Fibroblast of upper back skin (primary cell): Measurements from ENCODE around the gene TRAK2.
"Not testable (repeated sequence)": the region's sequence is repeated elsewhere in the genome, so short reads cannot be mapped to it uniquely, and the experiment has no call there.

Experiments used
- DNase-seq: peaks from one replicate; pipeline ENCODE4 v3.0.0-alpha.2; 2013

TRAK2 gene

GRCh38 chr2:201450954-201451291, 335 bp downstream of the TRAK2 start:
- DNase-seq = peak; percentile 24

DNA sequence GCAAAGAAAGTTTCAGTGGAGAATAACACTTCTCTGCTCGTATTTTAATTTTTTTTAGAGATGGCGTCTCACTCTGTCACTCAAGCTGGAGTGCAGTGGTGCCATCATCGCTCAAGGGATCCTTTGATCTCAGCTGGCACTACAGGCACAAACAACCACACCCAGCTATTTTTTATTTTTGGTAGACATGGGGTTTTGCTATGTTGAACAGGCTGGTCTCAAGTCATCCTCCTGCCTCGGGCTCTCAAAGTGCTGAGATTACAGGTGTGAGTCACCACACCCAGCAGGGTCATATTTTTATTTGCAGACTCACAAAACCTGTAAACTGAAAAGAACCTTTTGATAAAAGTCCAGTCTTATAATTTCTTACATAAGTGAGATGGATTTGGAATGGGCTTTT, 2.6 kb downstream of the TRAK2 start:
- no peak for DNase-seq

GRCh38 chr2:201448061-201448460, 3.2 kb downstream of the TRAK2 start:
- DNase-seq = no peak

DNA sequence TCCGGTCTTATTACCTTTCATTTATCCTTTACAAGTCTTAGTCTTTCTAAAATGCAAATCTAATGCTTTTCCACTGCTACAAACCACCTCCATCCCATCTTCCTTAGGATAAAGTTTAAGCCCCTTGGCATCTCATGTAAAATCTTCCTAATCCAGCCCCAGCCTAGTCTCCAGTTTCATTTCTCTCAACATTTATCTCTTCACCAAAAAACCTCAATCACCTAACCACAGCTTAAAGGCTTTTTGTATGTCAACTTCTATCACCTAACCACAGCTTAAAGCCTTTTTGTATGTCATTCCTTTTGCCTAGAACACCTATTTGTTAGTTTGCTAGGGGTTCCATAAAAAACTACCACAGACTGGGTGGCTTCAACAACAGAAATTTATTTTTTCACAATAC, 4.2 kb downstream of the TRAK2 start:
- no peak for DNase-seq

DNA sequence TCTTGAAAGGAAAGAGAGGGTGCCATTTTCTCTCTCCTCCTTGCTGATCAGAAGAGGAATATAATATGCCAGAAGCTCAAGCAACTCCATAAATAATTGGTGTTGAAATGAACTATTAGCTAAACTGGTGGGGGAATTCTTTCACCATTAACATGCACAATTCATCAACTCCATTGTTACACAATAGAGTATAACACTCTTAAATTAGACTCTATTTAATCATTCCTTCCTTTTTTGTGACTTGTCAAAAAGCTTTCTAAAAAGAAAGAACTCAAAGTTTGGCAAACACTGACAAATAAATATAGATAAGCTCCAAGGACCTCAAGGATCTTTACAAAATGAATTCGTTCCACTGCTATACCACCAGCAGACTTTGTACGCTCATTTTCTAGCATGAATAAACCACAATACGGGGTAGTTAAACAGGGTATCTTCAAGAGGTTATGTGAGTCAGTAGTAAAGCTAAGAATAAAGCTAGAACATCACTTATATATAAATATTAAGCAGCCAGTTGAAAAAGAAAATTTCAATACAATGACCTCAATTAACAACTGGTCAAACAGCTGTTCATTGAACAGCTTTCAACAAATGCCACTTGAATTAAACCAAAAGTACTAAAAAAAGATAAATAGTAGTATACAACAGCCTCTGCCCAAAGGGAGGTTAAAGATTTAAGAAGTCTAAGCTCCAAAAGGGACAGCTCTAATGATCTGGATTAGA, 6.4 kb downstream of the TRAK2 start:
- DNase-seq = peak; percentile 64

DNA sequence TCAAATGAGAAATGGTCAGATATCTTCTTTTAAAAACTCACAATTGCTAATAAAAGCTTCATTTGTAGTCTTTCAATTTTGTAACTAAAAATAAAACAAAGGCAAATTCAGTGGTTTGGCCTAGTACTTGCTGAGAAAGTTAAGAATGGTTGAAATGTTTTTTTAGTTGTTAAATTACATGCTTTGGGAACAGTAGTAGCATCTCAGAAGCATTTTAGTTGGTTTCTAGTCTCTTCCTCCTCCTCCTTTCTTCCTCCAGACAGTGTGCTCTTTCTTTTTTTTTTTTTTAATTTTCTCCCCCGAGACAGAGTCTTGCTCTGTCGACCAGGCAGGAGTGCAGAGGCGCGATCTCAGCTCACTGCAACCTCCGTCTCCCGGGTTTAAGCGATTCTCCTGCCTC, 9.8 kb downstream of the TRAK2 start:
- DNase-seq = no peak

DNA sequence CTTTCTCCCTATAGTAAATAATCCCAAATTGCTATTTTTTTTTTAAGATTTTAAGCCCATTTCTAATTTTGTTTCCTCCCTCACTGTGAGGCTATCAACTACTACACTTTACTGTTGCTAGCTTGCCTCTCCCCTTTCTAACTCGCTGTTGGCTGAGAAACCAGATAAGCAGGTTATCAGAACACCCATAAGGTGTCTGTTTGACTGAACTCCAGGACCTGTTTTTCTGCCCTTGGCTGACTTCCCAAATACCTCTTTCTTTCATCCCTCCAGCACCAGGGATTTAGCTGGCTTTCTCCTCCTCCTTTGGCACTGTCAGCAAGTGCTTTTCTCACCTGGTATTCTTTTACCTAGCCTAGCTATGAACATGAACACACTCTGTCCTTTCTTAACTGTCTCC, 11.1 kb downstream of the TRAK2 start:
- DNase-seq = no peak

- not testable (repeated sequence) for DNase-seq
These were observed 11.8 kb downstream of the TRAK2 start for GRCh38 chr2:201439336-201439922.

GRCh38 chr2:201436141-201436540, 15.1 kb downstream of the TRAK2 start:
- peak; percentile 39 for DNase-seq

DNA sequence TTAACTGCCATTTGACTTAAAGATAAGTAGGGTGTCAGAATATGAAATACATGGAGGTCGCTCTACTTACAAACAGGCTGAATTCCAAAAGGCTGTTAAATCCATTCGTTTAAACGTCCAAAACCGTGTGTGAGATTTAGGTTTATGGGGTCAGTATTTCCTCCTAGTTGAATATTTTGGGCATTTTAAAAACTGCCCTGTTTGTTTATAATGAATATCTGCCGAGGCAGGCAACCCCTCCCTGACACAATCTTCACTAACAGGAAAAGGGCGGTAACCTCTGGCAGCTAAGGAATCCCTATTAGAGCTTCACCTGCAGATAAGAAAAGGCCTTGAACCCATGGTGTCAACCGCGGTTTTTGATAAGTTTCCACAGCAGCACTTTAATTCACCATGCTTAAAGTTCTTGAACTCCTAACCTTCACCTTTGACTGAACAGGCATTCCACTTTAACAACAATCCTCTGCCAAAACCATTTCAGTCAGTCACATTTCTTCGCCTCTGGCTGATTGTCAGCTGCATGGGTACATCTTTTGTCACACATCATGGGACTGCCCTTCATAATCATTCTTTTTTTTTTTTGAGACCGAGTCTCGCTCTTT, 17.8 kb downstream of the TRAK2 start:
- DNase-seq = no peak

GRCh38 chr2:201432621-201433393, 18.5 kb downstream of the TRAK2 start:
- DNase-seq = peak; percentile 77

- peak; percentile 69 for DNase-seq
These were observed 19.1 kb downstream of the TRAK2 start for GRCh38 chr2:201432038-201432620.

DNA sequence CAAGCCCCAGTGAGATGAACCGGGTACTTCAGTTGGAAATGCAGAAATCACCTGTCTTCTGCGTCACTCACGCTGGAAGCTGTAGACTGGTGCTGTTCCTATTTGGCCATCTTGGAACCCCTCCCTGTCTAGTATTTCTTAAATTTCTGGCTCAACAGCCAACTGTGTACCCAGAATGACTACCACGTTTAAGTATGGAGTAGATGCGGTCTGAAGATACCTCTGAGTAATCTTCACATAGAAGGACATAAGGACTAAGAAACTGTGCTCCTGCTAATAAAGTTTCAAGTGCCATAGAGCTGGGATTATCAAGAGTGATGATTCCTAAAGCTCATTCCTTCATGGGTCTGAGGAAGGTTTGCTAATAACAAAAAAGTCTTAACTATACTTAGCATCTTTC, 20.4 kb downstream of the TRAK2 start:
- DNase-seq = no peak

- not testable (repeated sequence) for DNase-seq
These were observed 20.9 kb downstream of the TRAK2 start for GRCh38 chr2:201430322-201430721.

DNA sequence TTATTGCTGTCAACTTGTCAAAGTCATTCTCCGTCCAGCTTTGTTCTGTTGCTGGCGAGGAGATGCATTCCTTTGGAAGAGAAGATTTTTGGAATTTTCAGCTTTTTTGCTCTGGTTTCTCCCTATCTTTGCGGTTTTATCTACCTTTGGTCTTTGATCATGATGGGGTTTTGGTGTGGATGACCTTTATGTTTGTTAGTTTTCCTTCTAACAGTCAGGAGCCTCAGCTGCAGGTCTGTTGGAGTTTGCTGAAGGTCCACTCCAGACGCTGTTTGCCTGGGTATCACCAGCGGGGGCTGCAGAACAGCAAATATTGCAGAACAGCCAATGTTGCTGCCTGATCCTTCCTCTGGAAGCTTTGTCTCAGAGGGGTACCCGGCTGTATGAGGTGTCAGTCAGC, 21.4 kb downstream of the TRAK2 start:
- not testable (repeated sequence) for DNase-seq

DNA sequence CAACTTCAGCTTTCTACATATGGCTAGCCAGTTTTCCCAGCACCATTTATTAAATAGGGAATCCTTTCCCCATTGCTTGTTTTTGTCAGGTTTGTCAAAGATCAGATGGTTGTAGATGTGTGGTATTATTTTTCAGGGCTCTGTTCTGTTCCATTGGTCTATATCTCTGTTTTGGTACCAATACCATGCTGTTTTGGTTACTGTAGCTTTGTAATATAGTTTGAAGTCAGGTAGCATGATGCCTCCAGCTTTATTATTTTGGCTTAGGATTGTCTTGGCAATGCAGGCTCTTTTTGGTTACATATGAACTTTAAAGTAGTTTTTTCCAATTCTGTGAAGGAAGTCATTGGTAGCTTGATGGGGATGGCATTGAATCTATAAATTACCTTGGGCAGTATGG, 22.9 kb downstream of the TRAK2 start:
- DNase-seq = not testable (repeated sequence)

- DNase-seq = no peak
These were observed 25.3 kb downstream of the TRAK2 start for GRCh38 chr2:201425952-201426351.

- DNase-seq = peak; percentile 74
These were observed 30.7 kb downstream of the TRAK2 start for GRCh38 chr2:201420442-201421113.

GRCh38 chr2:201419986-201420385, 31.3 kb downstream of the TRAK2 start:
- no peak for DNase-seq

DNA sequence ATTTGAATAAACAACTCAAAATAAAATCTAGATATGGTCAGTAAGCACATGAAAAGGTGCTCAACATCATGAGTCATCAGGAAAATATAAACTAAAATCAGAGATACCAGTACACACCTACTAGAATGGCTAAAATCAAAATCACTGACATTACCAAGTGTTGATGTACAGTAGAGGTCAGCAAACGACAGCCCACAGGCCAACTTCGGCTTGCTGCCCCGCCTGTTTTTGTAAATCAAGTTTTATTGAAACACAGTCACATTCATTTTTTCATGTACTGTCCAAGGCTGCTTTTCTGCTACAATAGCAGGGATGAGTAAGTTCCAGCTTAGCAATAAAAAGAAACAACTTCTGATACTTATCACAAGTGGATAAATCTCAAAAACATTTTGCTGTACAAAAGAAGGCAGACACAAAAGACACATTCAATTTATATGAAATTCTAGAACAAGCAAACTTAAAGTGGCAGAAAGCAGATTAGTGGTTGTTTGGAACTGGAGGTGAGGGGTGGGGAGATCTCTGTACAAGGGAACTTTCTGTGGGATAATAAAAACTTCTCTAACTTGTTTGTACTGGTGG, 32.1 kb downstream of the TRAK2 start:
- no peak for DNase-seq

DNA sequence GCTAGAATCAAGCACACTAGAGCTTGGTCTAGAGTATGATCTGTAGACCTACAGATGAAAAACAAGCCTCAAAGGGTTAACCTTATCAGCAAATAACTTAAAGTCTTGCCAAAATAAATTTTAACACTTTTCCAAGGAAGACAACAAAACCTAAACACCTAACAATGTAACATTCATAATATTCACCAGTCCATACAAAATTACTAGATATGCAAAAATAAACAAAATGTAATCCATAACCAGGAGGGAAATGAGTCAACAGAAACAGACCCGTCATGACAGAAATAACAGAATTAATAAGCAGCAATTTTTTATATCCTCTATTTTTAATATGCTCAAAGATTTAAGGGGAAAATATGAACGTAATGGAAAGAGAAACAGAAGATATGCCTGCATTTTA, 36.1 kb downstream of the TRAK2 start:
- no peak for DNase-seq
